ENCODE results near the gene GRIK2.
"Not testable (repeated sequence)": the region's sequence is repeated elsewhere in the genome, so short reads cannot be mapped to it uniquely, and the experiment has no call there.

The GRIK2 gene

DNA sequence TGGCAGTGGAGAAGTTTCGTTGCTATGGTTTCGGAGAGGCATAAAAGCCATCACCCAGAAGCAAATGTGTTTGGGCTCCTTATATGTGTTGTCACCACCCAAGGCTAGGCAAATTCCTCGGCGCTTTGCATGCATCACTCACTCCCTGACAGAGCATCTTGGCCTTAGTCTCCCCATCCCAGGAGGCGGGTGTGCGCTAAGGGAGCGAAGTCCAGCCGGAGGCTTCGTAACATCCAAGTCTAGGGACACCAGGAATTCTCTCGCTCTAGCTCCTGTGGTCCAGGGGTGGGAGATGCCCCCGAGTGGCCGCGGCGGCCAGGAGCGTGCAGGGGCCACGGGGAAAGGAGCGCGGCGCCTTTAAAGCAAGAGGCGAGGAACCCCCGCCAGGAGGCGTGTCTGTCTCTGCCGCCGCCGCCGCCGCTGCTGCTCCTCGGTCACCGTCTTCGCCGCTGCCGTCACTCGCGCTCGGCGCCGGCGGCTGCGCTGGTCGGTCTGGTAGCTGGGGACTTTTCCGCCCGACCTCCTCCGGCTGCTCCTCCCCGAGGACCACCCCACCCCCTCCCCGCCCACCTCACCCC is at the start of gene GRIK2:
Gene GRIK2, plus strand, starts transcription at position 458 of the 578 bp plus-strand sequence.
- no peaks in the 10 kb centered on the region for H3K9me3 ChIP-seq (ENCODE audit: low read length)
- peaks cover 33% of the 10 kb centered on the region for H3K27me3 ChIP-seq (ENCODE audit: insufficient read depth, low read length)
- peak within 1 kb of the TSS; percentile 51 for H3K4me3 ChIP-seq (ENCODE audit: low read length)
- peaks cover 12% of the 10 kb centered on the region for H3K4me1 ChIP-seq (ENCODE audit: insufficient read depth, low read length)
- H2AFZ ChIP-seq (ENCODE audit: low read depth, low read length): peak within 1 kb of the TSS; percentile 22
- no peaks in the 10 kb centered on the region for H3K36me3 ChIP-seq (ENCODE audit: insufficient read depth, low read length)

DNA sequence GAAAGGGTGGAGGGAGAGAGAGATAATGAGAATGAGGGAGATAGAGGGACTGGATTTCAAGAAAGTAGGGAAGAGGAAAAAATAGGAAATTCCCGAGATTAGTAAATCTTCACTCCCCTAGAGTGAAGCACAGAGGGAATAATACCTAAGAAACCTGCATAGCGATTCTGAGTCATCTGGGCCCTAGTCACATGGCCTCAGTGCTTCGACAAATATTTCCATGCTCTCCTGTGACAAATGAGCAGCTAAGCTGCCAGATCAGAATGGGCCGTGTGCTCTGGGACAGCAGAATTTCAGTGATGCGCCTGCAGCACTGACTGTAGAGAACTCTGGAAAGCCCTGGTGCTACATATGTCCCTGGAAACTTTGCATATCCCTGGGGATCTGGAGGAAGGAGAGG is 48.6 kb upstream of the GRIK2 start:
- H3K27me3 ChIP-seq (ENCODE audit: insufficient read depth, low read length): no peaks in the 10 kb centered on the region
- no peak overlapping the region for H2AFZ ChIP-seq (ENCODE audit: low read depth, low read length)
- H3K9me3 ChIP-seq (ENCODE audit: low read length): no peaks in the 10 kb centered on the region
- no peak overlapping the region for H3K4me3 ChIP-seq (ENCODE audit: low read length)
- H3K4me1 ChIP-seq (ENCODE audit: insufficient read depth, low read length): no peaks in the 10 kb centered on the region
- no peaks in the 10 kb centered on the region for H3K36me3 ChIP-seq (ENCODE audit: insufficient read depth, low read length)

DNA sequence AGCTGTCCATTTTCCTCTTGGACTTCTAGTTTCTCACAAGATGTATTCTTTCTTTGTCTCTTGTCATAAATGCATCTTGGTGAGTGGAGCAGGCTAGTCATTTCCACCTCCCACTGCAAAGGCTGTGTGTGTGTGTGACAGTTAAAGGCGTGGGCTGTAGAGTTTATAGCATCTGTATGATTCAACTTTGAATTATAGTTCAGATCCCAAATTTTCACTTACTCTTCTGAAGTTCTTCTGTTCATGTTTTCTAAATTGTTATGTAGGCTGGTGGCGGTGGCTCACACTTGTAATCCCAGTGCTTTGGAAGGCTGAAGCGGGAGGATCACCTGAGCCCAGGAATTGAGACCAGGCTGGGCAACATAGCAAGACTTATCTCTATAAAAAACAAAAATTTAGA is 44.7 kb upstream of the GRIK2 start:
- Histone ChIP-seq H3K9me3 (ENCODE audit: low read length) (no peaks in the 10 kb centered on the region), H2AFZ (ENCODE audit: low read depth, low read length) (no peak overlapping the region), H3K4me1 (ENCODE audit: insufficient read depth, low read length) (no peaks in the 10 kb centered on the region), H3K27me3 (ENCODE audit: insufficient read depth, low read length) (no peaks in the 10 kb centered on the region), H3K4me3 (ENCODE audit: low read length) (no peak overlapping the region), H3K36me3 (ENCODE audit: insufficient read depth, low read length) (no peaks in the 10 kb centered on the region)

DNA sequence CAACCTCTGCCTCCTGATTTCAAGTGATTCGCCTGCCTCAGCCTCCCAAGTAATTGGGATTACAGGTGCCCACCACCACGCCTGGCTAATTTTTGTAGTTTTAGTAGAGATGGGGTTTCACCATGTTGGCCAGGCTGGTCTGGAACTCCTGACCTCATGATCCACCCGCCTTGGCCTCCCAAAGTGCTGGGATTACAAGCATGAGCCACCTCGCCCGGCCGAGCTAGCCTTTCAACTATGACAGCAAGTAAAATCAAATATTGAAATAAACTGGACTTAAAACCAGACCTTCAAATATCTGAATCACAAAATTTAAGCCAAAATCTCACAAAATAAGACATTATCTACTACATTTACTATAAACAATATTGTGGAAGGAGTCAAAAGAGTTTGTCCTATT is 42.9 kb upstream of the GRIK2 start:
- not testable (repeated sequence) for H3K9me3 ChIP-seq (ENCODE audit: low read length); H3K4me1 ChIP-seq (ENCODE audit: insufficient read depth, low read length); H3K27me3 ChIP-seq (ENCODE audit: insufficient read depth, low read length); H2AFZ ChIP-seq (ENCODE audit: low read depth, low read length); H3K36me3 ChIP-seq (ENCODE audit: insufficient read depth, low read length); H3K4me3 ChIP-seq (ENCODE audit: low read length)

DNA sequence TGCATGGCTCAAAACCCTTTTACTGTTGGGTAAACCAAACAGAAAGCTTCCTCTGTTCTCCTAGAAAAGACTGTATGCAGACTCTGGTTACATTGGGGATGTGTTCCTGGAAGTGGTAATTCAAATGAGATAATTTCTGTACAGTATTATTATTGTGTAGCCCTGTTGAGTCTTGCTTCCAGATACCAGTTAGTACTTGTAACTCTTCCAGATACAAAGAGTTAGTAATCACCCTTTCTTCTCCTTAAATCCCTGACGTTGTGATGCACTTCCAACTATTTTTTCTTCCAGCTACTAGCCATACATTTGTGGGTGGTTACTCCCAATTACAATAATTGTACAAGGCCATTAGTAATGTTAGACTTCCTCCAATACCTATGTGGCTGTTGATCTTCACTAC is 42.3 kb upstream of the GRIK2 start:
- Histone ChIP-seq H3K36me3 (ENCODE audit: insufficient read depth, low read length) (no peaks in the 10 kb centered on the region), H3K27me3 (ENCODE audit: insufficient read depth, low read length) (no peaks in the 10 kb centered on the region), H3K4me1 (ENCODE audit: insufficient read depth, low read length) (no peaks in the 10 kb centered on the region), H2AFZ (ENCODE audit: low read depth, low read length) (no peak overlapping the region), H3K4me3 (ENCODE audit: low read length) (no peak overlapping the region), H3K9me3 (ENCODE audit: low read length) (no peaks in the 10 kb centered on the region)

DNA sequence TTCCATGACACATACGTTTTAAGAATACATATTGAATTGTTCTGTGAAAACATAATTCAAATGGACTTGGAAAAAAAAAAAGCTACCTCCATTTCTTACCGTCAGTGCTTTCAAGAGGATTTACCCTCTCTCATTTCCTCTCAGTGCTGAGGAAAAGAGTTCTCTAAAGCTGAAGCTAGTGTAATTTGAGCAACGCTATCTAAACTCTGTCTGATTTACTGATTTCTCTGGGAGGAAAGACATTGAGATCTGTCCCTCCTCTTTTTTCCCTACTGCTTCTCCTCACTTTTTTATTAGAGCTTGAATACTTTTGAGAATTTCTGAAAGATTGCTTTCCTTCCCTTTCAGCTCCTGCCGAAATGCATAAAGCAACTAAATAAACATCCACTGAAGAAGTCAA is 41.2 kb upstream of the GRIK2 start:
- Histone ChIP-seq H3K27me3 (ENCODE audit: insufficient read depth, low read length) (no peaks in the 10 kb centered on the region), H2AFZ (ENCODE audit: low read depth, low read length) (no peak overlapping the region), H3K4me3 (ENCODE audit: low read length) (no peak overlapping the region), H3K9me3 (ENCODE audit: low read length) (no peaks in the 10 kb centered on the region), H3K4me1 (ENCODE audit: insufficient read depth, low read length) (no peaks in the 10 kb centered on the region), H3K36me3 (ENCODE audit: insufficient read depth, low read length) (no peaks in the 10 kb centered on the region)

DNA sequence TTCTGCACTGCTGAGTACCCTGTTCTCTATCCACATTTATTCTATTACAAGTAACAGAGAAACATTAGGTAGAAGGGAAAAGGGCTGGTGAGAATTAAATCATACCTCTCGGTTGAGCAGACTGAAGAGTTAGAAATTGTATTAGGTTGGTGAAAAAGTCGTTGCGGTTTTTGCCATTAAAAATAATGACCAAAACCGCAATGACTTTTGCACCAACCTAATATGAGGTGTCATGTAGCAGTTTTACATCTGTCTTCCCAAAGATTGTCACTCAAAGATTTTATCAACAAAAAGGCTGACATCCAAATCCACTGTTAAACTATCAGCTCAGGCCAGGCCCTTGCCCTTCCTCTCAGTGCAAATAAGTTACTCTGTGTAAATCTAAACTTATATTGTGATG is 28.3 kb upstream of the GRIK2 start:
- no peak overlapping the region for H2AFZ ChIP-seq (ENCODE audit: low read depth, low read length)
- H3K9me3 ChIP-seq (ENCODE audit: low read length): no peaks in the 10 kb centered on the region
- H3K4me1 ChIP-seq (ENCODE audit: insufficient read depth, low read length): no peaks in the 10 kb centered on the region
- H3K27me3 ChIP-seq (ENCODE audit: insufficient read depth, low read length): no peaks in the 10 kb centered on the region
- no peaks in the 10 kb centered on the region for H3K36me3 ChIP-seq (ENCODE audit: insufficient read depth, low read length)
- no peak overlapping the region for H3K4me3 ChIP-seq (ENCODE audit: low read length)

DNA sequence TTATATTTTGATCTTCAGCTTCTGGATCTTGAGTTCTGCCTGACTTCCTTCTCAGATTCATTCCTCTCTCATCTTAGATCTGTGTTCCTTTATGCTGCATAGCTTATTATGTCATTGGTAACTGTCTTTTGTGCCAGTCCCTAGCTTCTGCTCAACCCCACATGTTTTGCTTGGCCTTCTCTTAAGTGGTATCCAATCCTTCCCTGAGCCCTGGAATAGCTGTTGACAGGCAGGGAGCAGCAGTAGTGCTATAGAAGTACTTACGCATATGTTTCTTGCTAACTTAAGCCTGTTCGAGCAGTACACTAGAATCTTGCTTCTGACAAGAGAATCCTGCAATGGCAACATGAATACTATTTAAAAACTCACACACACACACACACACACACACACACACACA is 13.6 kb upstream of the GRIK2 start:
- no peak overlapping the region for H2AFZ ChIP-seq (ENCODE audit: low read depth, low read length)
- H3K4me1 ChIP-seq (ENCODE audit: insufficient read depth, low read length): no peaks in the 10 kb centered on the region
- no peak overlapping the region for H3K4me3 ChIP-seq (ENCODE audit: low read length)
- no peaks in the 10 kb centered on the region for H3K9me3 ChIP-seq (ENCODE audit: low read length)
- no peaks in the 10 kb centered on the region for H3K36me3 ChIP-seq (ENCODE audit: insufficient read depth, low read length)
- H3K27me3 ChIP-seq (ENCODE audit: insufficient read depth, low read length): no peaks in the 10 kb centered on the region

DNA sequence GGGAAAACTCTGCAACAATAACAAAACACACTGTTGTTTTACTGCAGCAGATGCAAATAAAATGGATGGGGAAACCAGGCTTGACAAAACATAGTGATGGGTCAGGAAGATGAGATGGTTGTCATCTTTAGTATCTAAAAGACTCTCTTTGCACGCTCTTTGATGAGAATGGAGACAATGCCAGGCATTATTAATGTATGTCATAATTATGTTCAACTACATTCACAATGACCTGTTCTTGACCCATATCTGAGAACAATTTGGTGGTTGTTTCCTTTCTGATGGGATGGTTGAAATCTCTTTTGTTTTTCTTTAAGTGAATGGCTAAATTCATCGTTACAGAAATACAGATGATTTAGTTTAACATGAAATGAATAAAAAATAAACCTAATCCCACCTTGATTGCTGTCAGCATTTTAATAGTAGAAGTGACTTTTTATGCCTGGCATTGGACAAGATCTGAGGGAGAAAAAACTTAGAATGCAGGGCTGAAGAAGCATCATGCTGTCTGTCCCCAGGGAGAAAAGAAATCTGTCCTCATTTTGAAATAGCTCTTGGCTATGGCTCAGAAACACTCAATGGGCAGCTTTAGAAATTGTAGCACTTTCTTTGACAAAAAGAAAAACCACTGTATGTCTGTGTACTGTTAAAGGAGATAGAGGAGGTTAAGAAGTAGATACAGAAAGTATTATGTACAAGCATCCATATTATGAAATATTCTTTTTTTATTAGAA is 12.4 kb upstream of the GRIK2 start:
- H3K4me3 ChIP-seq (ENCODE audit: low read length): no peak overlapping the region
- no peaks in the 10 kb centered on the region for H3K36me3 ChIP-seq (ENCODE audit: insufficient read depth, low read length)
- no peaks in the 10 kb centered on the region for H3K9me3 ChIP-seq (ENCODE audit: low read length)
- no peaks in the 10 kb centered on the region for H3K4me1 ChIP-seq (ENCODE audit: insufficient read depth, low read length)
- H3K27me3 ChIP-seq (ENCODE audit: insufficient read depth, low read length): no peaks in the 10 kb centered on the region
- H2AFZ ChIP-seq (ENCODE audit: low read depth, low read length): no peak overlapping the region

DNA sequence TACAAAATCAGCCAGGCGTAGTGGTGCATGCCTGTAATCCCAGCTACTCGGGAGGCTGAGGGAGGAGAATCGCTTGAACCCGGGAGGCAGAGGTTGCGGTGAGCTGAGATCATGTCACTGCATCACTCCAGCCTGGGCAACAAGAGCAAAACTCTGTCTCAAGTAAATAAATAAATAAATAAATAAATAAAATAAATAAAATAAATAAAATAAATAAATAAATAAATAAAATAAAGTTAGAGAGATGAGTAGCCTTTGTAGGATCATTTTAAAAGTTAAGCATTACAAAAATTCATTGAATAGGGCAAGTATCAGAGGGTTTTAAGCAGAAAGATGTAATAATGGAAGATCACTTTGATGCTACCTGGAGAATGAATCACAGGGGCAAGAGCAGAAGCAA is 9.8 kb upstream of the GRIK2 start:
- not testable (repeated sequence) for H3K4me1 ChIP-seq (ENCODE audit: insufficient read depth, low read length); H3K9me3 ChIP-seq (ENCODE audit: low read length); H3K4me3 ChIP-seq (ENCODE audit: low read length); H2AFZ ChIP-seq (ENCODE audit: low read depth, low read length); H3K27me3 ChIP-seq (ENCODE audit: insufficient read depth, low read length); H3K36me3 ChIP-seq (ENCODE audit: insufficient read depth, low read length)

DNA sequence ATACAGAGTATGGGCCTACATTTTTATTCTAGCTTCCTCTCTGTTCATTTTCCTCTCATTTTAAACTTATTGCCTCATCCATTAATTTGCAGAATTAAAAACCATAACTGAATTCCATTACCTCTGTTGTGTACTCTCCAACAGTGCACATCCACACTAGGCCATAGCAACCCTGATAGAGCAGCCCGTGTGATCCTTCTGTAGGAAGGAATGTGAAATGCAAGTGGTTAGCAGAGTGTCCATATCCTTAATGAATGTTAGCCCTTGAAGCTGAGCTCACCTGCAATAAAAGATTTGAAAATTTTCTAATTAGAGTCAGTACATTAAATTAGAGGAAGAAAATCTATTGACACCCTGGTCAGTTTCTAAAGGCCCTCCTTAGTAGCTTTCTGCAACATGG is 6.5 kb upstream of the GRIK2 start:
- H3K4me1 ChIP-seq (ENCODE audit: insufficient read depth, low read length): no peaks in the 10 kb centered on the region
- H3K9me3 ChIP-seq (ENCODE audit: low read length): no peaks in the 10 kb centered on the region
- H3K36me3 ChIP-seq (ENCODE audit: insufficient read depth, low read length): no peaks in the 10 kb centered on the region
- H3K27me3 ChIP-seq (ENCODE audit: insufficient read depth, low read length): peaks cover 21% of the 10 kb centered on the region
- H2AFZ ChIP-seq (ENCODE audit: low read depth, low read length): no peak overlapping the region
- no peak overlapping the region for H3K4me3 ChIP-seq (ENCODE audit: low read length)

DNA sequence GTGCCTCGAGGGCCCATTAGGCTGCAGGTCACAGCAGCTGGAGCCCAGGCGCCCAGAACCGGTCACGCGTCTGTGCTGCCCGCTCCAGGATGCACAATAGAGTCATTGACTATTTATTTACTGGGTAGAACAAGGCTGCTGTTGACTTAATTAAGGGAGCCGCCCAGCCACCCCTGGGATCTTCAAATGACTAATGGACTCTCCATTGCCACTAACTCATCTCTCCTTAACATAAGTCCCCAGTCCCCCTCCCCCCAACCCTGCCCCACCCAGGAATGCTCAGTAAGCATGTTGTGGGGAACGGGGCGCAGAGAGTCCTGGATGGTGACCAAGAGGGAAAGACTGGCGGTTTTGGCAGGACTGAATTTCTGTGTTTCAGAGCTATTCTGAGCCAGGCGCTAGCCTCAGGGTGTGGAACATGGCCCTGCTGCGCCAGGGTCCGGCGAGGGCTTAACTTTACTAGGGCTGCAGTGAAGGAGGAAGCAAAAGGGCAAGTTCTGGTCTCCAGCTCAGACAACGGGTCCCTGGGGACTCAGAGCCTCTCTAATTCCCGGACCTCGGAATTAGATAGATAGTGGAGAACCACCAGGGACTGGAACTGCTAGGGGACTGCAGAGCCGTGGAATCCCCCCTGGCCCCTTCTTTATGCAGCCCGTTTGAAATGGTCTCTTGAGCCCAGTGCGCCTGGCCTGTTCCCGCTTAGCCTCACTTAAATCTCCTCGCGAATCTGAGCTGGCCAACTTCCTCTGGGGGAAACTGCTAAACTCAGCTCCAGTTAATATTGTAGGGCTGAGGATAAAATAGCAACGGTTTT is 1.5 kb upstream of the GRIK2 start:
- H3K27me3 ChIP-seq (ENCODE audit: insufficient read depth, low read length): peaks cover 33% of the 10 kb centered on the region
- no peak overlapping the region for H3K4me3 ChIP-seq (ENCODE audit: low read length)
- H3K36me3 ChIP-seq (ENCODE audit: insufficient read depth, low read length): no peaks in the 10 kb centered on the region
- no peaks in the 10 kb centered on the region for H3K9me3 ChIP-seq (ENCODE audit: low read length)
- H3K4me1 ChIP-seq (ENCODE audit: insufficient read depth, low read length): peaks cover 12% of the 10 kb centered on the region
- H2AFZ ChIP-seq (ENCODE audit: low read depth, low read length): no peak overlapping the region

DNA sequence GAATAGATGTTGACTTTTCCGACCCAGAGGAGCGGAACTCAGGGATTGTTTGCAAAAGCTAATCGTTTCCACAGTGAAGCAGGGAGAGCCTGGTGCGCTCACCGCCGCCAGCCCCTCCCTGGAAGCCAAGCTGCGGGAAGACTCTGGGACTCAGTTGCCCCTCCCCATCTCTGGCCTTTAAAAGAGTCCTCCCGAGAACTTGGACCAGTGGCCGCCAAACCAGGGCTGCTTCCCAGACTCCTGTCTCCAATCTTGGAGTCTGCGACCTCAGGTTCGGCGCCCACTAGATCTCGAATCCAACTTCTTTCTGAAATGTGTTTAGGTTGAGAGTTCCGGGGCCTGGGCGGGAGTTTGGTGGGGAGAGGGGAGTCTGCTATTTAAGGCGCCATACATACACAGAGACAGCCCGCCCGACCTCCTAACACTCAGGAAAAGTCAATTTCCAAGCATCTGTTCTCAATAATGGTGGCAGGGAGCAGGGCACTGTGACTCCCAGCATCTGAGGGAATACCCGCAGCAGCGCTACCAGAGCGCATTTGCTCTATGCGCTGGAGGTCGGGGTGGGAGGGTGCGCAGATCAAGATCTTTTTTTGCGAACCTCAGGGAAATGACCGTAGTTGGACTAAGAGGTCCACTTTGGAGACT is 800 bp upstream of the GRIK2 start:
- H2AFZ ChIP-seq (ENCODE audit: low read depth, low read length): peak overlapping the region; percentile 22
- H3K27me3 ChIP-seq (ENCODE audit: insufficient read depth, low read length): peaks cover 33% of the 10 kb centered on the region
- H3K9me3 ChIP-seq (ENCODE audit: low read length): no peaks in the 10 kb centered on the region
- H3K4me3 ChIP-seq (ENCODE audit: low read length): peak overlapping the region; percentile 51
- peaks cover 12% of the 10 kb centered on the region for H3K4me1 ChIP-seq (ENCODE audit: insufficient read depth, low read length)
- H3K36me3 ChIP-seq (ENCODE audit: insufficient read depth, low read length): no peaks in the 10 kb centered on the region
